DMS 273 treated with DMSO at 0.1 percent for 48 hours (cell line): ENCODE measurements around the gene SUGT1.
"Not testable (repeated sequence)": the region's sequence is repeated elsewhere in the genome, so short reads cannot be mapped to it uniquely, and the experiment has no call there.

Source experiments
- DNase-seq: peaks from one replicate; lab custom pipeline; 2025; lab: John Stamatoyannopoulos, UW

The SUGT1 gene

GRCh38 chr13:52669677-52670076, 17.0 kb downstream of the SUGT1 start:
- DNase-seq = no peak

DNA sequence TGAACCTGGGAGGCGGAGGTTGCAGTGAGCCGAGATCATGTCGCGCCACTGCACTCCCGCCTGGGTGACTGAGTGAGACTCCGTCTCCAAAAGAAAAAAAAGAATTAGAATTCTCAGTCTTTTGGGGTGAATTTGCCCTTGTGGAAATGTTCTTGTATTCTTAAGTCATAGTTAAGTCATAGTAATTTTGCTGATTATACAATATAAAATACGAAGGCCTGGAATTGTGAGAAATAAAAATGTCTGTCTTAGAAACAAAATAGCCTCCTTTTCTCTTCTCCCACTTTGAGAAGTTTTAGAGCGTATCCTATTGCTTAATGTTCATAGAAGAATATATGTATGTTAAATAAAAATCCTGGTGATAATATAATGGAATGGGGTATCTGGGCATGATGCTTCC, 18.1 kb downstream of the SUGT1 start:
- no peak for DNase-seq

- no peak for DNase-seq
These were observed 20.8 kb downstream of the SUGT1 start for GRCh38 chr13:52673465-52673864.

- no peak for DNase-seq
These were observed 25.2 kb downstream of the SUGT1 start for GRCh38 chr13:52677823-52678222.

GRCh38 chr13:52685806-52686205, 33.2 kb downstream of the SUGT1 start:
- DNase-seq = not testable (repeated sequence)

- no peak for DNase-seq
These were observed 33.7 kb downstream of the SUGT1 start for GRCh38 chr13:52686376-52686775.

- DNase-seq = no peak
These were observed 43.2 kb downstream of the SUGT1 start for GRCh38 chr13:52695856-52696255.

GRCh38 chr13:52696566-52696965, 43.9 kb downstream of the SUGT1 start:
- DNase-seq = no peak

DNA sequence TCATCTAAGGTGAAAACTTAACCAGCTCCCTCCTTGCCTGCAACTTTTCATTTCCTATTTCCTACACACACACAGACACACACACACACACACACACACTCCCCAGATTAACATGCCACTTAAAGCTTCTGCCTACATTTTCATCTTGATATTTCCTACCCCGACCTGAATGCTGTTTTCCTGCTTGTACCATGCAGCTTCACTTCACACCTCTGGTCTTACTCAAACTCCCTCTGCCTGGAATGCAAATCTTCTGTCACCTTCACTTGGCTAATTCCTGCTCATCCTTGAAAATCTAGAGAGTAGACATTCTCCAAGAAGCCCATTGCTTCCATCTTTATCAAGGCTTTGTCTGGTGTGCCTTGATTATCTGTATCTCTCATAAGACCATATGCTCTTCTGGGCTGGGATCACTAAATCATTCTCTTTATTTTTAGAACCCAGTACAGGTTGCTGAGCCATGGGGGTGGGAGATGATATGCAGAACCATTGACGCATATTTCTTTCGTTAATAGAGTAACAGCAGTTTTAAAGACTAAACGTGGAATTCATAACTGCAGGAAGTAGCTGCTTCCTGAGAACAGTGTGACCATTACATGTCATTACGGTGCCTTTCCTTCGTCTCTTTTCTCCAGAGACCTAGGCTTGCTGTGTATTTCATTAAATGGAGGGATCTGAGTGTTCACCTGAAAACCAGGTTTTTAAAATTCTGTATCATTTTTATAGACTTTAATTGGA, 49.3 kb downstream of the SUGT1 start:
- DNase-seq = no peak

GRCh38 chr13:52703482-52703881, 50.8 kb downstream of the SUGT1 start:
- DNase-seq = no peak

- DNase-seq = no peak
These were observed 53.4 kb downstream of the SUGT1 start for GRCh38 chr13:52706081-52706480.

- no peak for DNase-seq
These were observed 54.7 kb downstream of the SUGT1 start for GRCh38 chr13:52707375-52707774.

DNA sequence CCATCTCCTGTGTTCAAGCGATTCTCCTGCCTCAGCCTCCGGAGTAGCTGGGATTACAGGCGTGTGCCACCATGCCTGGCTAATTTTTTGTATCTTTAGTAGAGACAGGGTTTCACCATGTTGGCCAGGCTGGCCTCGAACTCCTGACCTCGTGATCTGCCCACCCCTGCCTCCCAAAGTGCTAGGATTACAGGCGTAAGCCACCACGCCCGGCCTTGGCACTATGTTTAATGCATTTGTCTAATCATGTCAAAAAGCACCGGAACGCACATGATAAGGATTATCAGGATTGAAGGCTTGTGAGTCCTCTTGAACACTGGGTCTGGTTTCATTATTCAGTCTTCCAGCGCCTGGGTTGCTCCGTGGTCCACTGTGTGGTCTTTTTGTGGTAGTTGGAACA, 55.6 kb downstream of the SUGT1 start:
- DNase-seq = not testable (repeated sequence)

GRCh38 chr13:52711286-52711685, 58.6 kb downstream of the SUGT1 start:
- DNase-seq = no peak

DNA sequence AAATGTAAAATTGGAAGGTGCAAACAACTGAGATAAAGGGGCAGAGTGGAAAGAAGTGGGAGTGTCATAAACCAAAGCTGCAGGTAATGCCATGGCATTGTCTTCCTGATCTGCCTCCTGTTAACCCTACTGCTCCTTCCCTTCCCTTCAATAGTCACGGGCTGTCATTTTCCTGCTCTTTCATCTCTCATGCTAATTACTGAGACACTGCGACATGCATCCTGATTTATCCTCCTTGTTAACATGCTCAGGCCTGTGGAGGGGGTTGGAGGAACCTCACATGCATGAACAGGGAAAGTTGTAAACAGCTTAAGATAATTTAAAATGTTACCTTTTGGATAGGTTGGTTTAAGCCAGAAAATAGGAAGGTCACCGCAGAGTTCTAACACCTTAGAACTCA, 59.7 kb downstream of the SUGT1 start:
- no peak for DNase-seq

DNA sequence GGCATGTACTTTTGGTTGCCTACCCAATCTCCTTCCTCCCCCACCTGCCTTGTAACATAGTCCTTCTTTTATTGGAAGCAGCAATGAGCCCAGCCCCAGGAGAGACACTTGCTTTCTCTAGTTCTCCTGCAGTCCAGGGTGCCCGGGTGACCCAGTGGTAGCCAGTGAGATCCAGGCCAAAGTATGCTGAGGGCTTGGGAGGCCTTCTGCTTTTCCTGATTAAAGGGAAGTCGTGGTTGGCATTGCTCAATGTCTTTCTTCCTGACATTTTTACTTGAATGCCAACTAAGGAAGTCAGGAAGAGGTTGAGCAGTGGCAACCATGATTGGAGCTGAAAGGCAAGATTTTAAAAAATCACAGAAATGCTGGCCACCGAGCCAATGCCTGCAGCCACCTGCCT, 61.3 kb downstream of the SUGT1 start:
- DNase-seq = no peak

DNA sequence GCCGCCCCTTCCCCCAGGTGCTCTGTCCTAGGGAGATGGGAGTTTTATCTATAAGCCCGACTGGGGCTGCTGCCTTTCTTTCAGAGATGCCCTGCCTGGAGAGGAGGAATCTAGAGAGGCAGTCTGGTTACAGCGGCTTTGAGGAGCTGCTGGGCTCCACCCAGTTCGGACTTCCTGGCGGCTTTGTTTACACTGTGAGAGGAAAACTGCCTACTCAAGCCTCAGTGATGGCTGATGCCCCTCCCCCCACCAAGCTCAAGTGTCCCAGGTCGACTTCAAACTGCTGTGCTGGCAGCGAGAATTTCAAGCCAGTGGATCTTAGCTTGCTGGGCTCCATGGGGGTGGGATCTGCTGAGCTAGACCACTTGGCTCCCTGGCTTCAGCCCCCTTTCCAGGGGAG, 68.3 kb downstream of the SUGT1 start:
- DNase-seq = not testable (repeated sequence)

GRCh38 chr13:52721356-52721755, 68.7 kb downstream of the SUGT1 start:
- not testable (repeated sequence) for DNase-seq

DNA sequence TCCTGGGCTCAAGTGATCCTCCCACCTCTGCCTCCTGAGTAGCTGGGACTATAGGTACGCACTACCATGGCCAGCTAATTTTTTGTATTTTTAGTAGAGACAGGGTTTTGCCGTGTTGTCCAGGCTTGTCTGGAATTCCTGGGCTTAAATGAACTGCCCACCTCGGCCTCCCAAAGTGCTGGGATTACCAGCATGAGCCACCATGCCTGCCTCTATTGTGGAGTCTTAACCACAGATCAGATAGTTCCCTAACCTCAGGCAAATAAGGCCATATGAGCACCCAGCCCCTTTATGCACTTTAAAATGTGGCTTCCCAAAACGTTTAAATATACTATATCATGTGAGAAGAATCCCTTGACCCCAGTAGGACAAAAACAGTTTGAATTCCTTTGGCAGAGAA, 70.5 kb downstream of the SUGT1 start:
- no peak for DNase-seq

GRCh38 chr13:52725302-52725701, 72.7 kb downstream of the SUGT1 start:
- DNase-seq = no peak

- DNase-seq = no peak
These were observed 73.6 kb downstream of the SUGT1 start for GRCh38 chr13:52726258-52726657.

GRCh38 chr13:52734075-52734623, 81.5 kb downstream of the SUGT1 start:
- DNase-seq = no peak

DNA sequence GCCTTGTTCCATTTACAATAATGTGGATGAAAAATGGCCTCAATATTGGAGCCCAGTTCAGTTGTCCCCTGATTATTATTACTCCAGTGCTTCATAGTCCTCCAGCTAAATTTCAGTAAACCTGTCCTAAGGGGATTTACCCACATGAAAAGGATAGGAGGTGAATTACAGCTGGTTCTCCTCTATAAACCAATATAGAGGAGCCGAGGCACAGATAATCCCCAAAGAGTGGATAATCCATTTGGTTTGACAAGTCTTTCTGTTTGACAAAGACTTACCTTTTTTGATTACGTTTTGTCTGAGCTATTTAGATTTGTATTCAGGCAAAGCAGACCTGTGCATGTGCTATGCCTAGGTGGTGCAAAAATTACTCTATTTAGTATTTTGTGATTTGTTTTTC, 84.3 kb downstream of the SUGT1 start:
- no peak for DNase-seq

GRCh38 chr13:52737451-52737850, 84.8 kb downstream of the SUGT1 start:
- no peak for DNase-seq
